Keratinocyte (primary cell): ENCODE data around the gene MAN2A2. TPM values are rescaled to one million over a fixed set of nuclear protein-coding genes. Genes with fewer than 3 reads are reported as not detected.

Source experiments
- DNase-seq: peaks from one replicate; pipeline ENCODE4 v3.0.0-alpha.2; 2011; ENCODE audit warnings: low read depth, missing footprints, low spot score
- FAIRE-seq: peaks from 2 replicates; lab custom pipeline; 2011; peaks lifted over from hg19 to GRCh38; lab: Jason Lieb, UNC
- H2AFZ ChIP-seq: 2 replicates; pipeline ENCODE4 v1.6.0; 2012; ENCODE audit warnings: low read length, control low read depth, inconsistent platforms; ENCODE audit not compliant: control insufficient read depth
- H3K27ac ChIP-seq: 2 replicates; pipeline ENCODE4 v1.5.1; 2011; ENCODE audit warnings: low read length; ENCODE audit not compliant: control insufficient read depth, insufficient read depth
- H3K27me3 ChIP-seq: 3 replicates; pipeline ENCODE4 v1.6.0; 2011; ENCODE audit warnings: low read length; ENCODE audit not compliant: control insufficient read depth, insufficient read depth; ENCODE audit errors: extremely low read depth
- H3K36me3 ChIP-seq, 2 experiments: 2 replicates in 1 of 2; 3 replicates in 1 of 2; pipeline ENCODE4 v1.5.1; 2011; ENCODE audit warnings: low read length in 2 of 2, mild to moderate bottlenecking in 1 of 2; ENCODE audit not compliant: control insufficient read depth in 2 of 2, insufficient read depth in 2 of 2; ENCODE audit errors: extremely low read depth in 1 of 2
- H3K4me1 ChIP-seq: 3 replicates; pipeline ENCODE4 v1.5.1; 2011; ENCODE audit warnings: low read length; ENCODE audit not compliant: control insufficient read depth, insufficient read depth; ENCODE audit errors: extremely low read depth
- H3K4me2 ChIP-seq: 3 replicates; pipeline ENCODE4 v1.6.0; 2011; ENCODE audit warnings: low read depth, low read length; ENCODE audit not compliant: control insufficient read depth, insufficient read depth; ENCODE audit errors: extremely low read depth
- H3K4me3 ChIP-seq, 3 experiments: fragments of 200-600 bp in 1 of 3; sonication (generic) in 1 of 3; 2 replicates in 2 of 3; 3 replicates in 1 of 3; pipeline ENCODE4 v1.5.1; 2011 to 2016; ENCODE audit warnings: low read length in 3 of 3, mild to moderate bottlenecking in 3 of 3, control low read depth in 2 of 3, inconsistent platforms in 1 of 3, low read depth in 1 of 3, mixed read lengths in 1 of 3, mixed run types in 1 of 3, moderate library complexity in 1 of 3; ENCODE audit not compliant: control insufficient read depth in 2 of 3, insufficient read depth in 2 of 3; ENCODE audit errors: extremely low read depth in 1 of 3
- H3K79me2 ChIP-seq: 2 replicates; pipeline ENCODE4 v1.6.0; 2012; ENCODE audit warnings: low read length; ENCODE audit not compliant: control insufficient read depth, insufficient read depth
- H3K9ac ChIP-seq: 3 replicates; pipeline ENCODE4 v1.6.0; 2011; ENCODE audit warnings: low read length; ENCODE audit not compliant: control insufficient read depth, insufficient read depth; ENCODE audit errors: extremely low read depth
- H3K9me1 ChIP-seq: 3 replicates; pipeline ENCODE4 v1.6.0; 2011; ENCODE audit warnings: low read length; ENCODE audit not compliant: control insufficient read depth, insufficient read depth; ENCODE audit errors: extremely low read depth
- H3K9me3 ChIP-seq: 2 replicates; pipeline ENCODE4 v1.5.1; 2012; ENCODE audit warnings: low read depth, low read length; ENCODE audit not compliant: control insufficient read depth
- H4K20me1 ChIP-seq: 3 replicates; pipeline ENCODE4 v1.6.0; 2011; ENCODE audit warnings: low read length; ENCODE audit not compliant: control insufficient read depth, insufficient read depth; ENCODE audit errors: extremely low read depth
- EZH2 ChIP-seq: IDR thresholded peaks from one replicate; pipeline ENCODE4 v1.6.1; 2012; ENCODE audit warnings: inconsistent platforms, mild to moderate bottlenecking, low read length, moderate library complexity
- dilution Hi-C: fragments of 300-500 bp; cut with MboI; formaldehyde crosslinking; loops from one replicate; pipeline ENCODE4 v1.7.0; 2020; ENCODE audit warnings: low sequenced_read_pairs; ENCODE audit not compliant: extremely low pct_ligation_motif_present
- polyA plus RNA-seq, 5 experiments: library from polyadenylated mRNA; depleted of rRNA in 3 of 5; stranded (reverse) in 3 of 5; stranded (forward) in 1 of 5; unstranded in 1 of 5; fragments of >200 nt; gene quantifications; 1 replicate in 1 of 5; 2 replicates in 3 of 5; 3 replicates in 1 of 5; pipeline versions ENCODE4 v1.2.1 to v1.2.3, GENCODE V29; 2011 to 2012; ENCODE audit warnings: missing spikeins in 2 of 5, low read depth in 1 of 5, low replicate concordance in 1 of 5
- TF ChIP-seq, protein P1 (sequence below), 3 experiments: IDR thresholded peaks in 1 of 3; conservative IDR thresholded peaks in 1 of 3; optimal IDR thresholded peaks in 1 of 3; 2 replicates in 2 of 3; 3 replicates in 1 of 3; pipeline versions ENCODE3 to v1.5.1; 2011; ENCODE audit warnings: low read length in 3 of 3, mild to moderate bottlenecking in 3 of 3, moderate library complexity in 2 of 3, control low read depth in 1 of 3, inconsistent platforms in 1 of 3; ENCODE audit not compliant: insufficient read depth in 2 of 3; ENCODE audit errors: extremely low read depth in 1 of 3

MAN2A2 gene
- polyA plus RNA-seq, 1 donor (not counting 4 experiments of a cell fraction or from before 2014, with no cell fraction given) = 6.6 TPM

GRCh38 chr15:90954712-90955623, 51.9 kb downstream of the MAN2A2 start, which contains the start of gene RCCD1:
RCCD1 (plus strand) TSS chr15:90954884; CDS start chr15:90956735, 1,851 bp downstream.
- H4K20me1 ChIP-seq = no peaks in the 10 kb centered on the region
- peak; percentile 88 for FAIRE-seq
- H3K79me2 ChIP-seq = no peaks in the 10 kb centered on the region
- H3K4me2 ChIP-seq = peak within 1 kb of the TSS; percentile 87
- TF ChIP-seq EZH2 = no peak
- TF ChIP-seq, protein P1, sequence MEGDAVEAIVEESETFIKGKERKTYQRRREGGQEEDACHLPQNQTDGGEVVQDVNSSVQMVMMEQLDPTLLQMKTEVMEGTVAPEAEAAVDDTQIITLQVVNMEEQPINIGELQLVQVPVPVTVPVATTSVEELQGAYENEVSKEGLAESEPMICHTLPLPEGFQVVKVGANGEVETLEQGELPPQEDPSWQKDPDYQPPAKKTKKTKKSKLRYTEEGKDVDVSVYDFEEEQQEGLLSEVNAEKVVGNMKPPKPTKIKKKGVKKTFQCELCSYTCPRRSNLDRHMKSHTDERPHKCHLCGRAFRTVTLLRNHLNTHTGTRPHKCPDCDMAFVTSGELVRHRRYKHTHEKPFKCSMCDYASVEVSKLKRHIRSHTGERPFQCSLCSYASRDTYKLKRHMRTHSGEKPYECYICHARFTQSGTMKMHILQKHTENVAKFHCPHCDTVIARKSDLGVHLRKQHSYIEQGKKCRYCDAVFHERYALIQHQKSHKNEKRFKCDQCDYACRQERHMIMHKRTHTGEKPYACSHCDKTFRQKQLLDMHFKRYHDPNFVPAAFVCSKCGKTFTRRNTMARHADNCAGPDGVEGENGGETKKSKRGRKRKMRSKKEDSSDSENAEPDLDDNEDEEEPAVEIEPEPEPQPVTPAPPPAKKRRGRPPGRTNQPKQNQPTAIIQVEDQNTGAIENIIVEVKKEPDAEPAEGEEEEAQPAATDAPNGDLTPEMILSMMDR (optimal IDR thresholded peaks at IDR 0.05 in 1 of 3, IDR thresholded peaks at IDR 0.05 in 1 of 3, conservative IDR thresholded peaks at IDR 0.05 in 1 of 3; ENCODE audit: extremely low read depth in 1 of 3, insufficient read depth in 2 of 3, low read length in 3 of 3) = no peak
- no peaks in the 10 kb centered on the region for H3K9me1 ChIP-seq
- peak within 1 kb of the TSS; percentile 88 for H2AFZ ChIP-seq
- peak; percentile 72 for DNase-seq
- peaks cover 16% of the 10 kb centered on the region for H3K4me1 ChIP-seq
- no peaks in the 10 kb centered on the region for H3K9me3 ChIP-seq
- H3K9ac ChIP-seq = peak within 1 kb of the TSS; percentile 95
- H3K36me3 ChIP-seq = peaks cover 16 to 24% of the 10 kb centered on the region in 2 experiments
- no peaks in the 10 kb centered on the region for H3K27me3 ChIP-seq
- peak within 1 kb of the TSS; percentile 94 for H3K27ac ChIP-seq
- H3K4me3 ChIP-seq = peak within 1 kb of the TSS; percentile 60 to 80 (median 77)
- dilution Hi-C loops = no loop called here

- FAIRE-seq = no peak
- peak overlapping the region; percentile 87 for H3K4me2 ChIP-seq
- DNase-seq = no peak
- TF ChIP-seq, protein P1 (optimal IDR thresholded peaks at IDR 0.05 in 1 of 3, IDR thresholded peaks at IDR 0.05 in 1 of 3, conservative IDR thresholded peaks at IDR 0.05 in 1 of 3; ENCODE audit: extremely low read depth in 1 of 3, insufficient read depth in 2 of 3, low read length in 3 of 3) = no peak
- peak overlapping the region; percentile 94 for H3K27ac ChIP-seq
- peaks cover 16 to 22% of the 10 kb centered on the region in 2 experiments for H3K36me3 ChIP-seq
- no peaks in the 10 kb centered on the region for H3K9me1 ChIP-seq
- dilution Hi-C loops = no loop called here
- peak overlapping the region; percentile 61 to 80 (median 77) for H3K4me3 ChIP-seq
- H2AFZ ChIP-seq = no peak overlapping the region
- H3K9ac ChIP-seq = peak overlapping the region; percentile 95
- peaks cover 16% of the 10 kb centered on the region for H3K4me1 ChIP-seq
- H3K79me2 ChIP-seq = no peaks in the 10 kb centered on the region
- H4K20me1 ChIP-seq = no peaks in the 10 kb centered on the region
- no peaks in the 10 kb centered on the region for H3K9me3 ChIP-seq
- H3K27me3 ChIP-seq = no peaks in the 10 kb centered on the region
These were observed 52.6 kb downstream of the MAN2A2 start for GRCh38 chr15:90955624-90956273.
